HCT116 (cell line): Measurements from ENCODE around the gene GABPB2. TPM values are rescaled to one million over a fixed set of nuclear protein-coding genes. Genes with fewer than 3 reads are reported as not detected.

Source experiments
- ATAC-seq: fragments of 200-7000 bp; cut with Tn5 transposase; 2 replicates; pipeline ENCODE4 v1.9.1; 2020; ENCODE audit warnings: mild to moderate bottlenecking, moderate library complexity
- BruUV-seq: library from RNA; stranded (reverse); fragments of 400-500 nt; replicated peaks from 2 replicates; lab custom pipeline; 2021; lab: Mats Ljungman, UMichigan
- CTCF ChIA-PET: fragments of 300-600 bp; sonication (Branson Sonifier 250); formaldehyde crosslinking; loops from one replicate; lab custom pipeline; 2021; ENCODE audit warnings: antibody characterized with exemption; lab: Charles Lee
- POLR2A ChIA-PET: fragments of 300-600, 350-600 bp; sonication (Branson Sonifier 250); formaldehyde crosslinking; loops from one replicate; lab custom pipeline; 2021; ENCODE audit warnings: antibody characterized with exemption; lab: Charles Lee
- RAD21 ChIA-PET, 2 experiments: fragments of 300-600 bp; sonication (Branson Sonifier 250); formaldehyde crosslinking; loops; one replicate each; lab custom pipeline; 2023; ENCODE audit warnings: low total read pairs in 2 of 2; ENCODE audit not compliant: uncharacterized antibody in 2 of 2, unreplicated experiment in 2 of 2, low non-redundant PET in 1 of 2; lab: Charles Lee
- DNase-seq: peaks from one replicate; pipeline ENCODE4 v3.0.0-alpha.2; 2010; ENCODE audit warnings: low read depth, low spot score
- H2AFZ ChIP-seq: fragments of 200-600 bp; shearing (Covaris generic), sonication (generic); 2 replicates; pipeline ENCODE4 v1.6.1; 2017; ENCODE audit warnings: low read depth, mixed run types, mixed read lengths, antibody characterized with exemption, low read length; ENCODE audit not compliant: poor library complexity, severe bottlenecking
- H3K27ac ChIP-seq: 2 replicates; pipeline ENCODE4 v1.5.1; 2012; ENCODE audit warnings: low read depth, low read length
- H3K27me3 ChIP-seq: fragments of 200-600 bp; sonication (generic); 2 replicates; pipeline ENCODE4 v1.6.1; 2016; ENCODE audit warnings: mixed run types, low read length, mixed read lengths; ENCODE audit not compliant: insufficient read depth
- H3K36me3 ChIP-seq, 2 experiments: fragments of 200-500 bp in 1 of 2; fragments of 200-600 bp in 1 of 2; sonication (Bioruptor generic) in 1 of 2; sonication (generic) in 1 of 2; 2 replicates each; pipeline versions ENCODE4 v1.5.1 to v1.6.1; 2014 to 2016; ENCODE audit warnings: low read length in 2 of 2, inconsistent platforms in 1 of 2, mixed read lengths in 1 of 2, mixed run types in 1 of 2; ENCODE audit not compliant: insufficient read depth in 2 of 2, control insufficient read depth in 1 of 2
- H3K4me1 ChIP-seq, 2 experiments: fragments of 200-600 bp in 1 of 2; sonication (generic) in 1 of 2; 2 replicates each; pipeline versions ENCODE4 v1.5.1 to v1.6.1; 2012 to 2017; ENCODE audit warnings: low read length in 2 of 2, inconsistent platforms in 1 of 2, mild to moderate bottlenecking in 1 of 2, mixed read lengths in 1 of 2, mixed run types in 1 of 2, moderate library complexity in 1 of 2; ENCODE audit not compliant: insufficient read depth in 2 of 2, control insufficient read depth in 1 of 2
- H3K4me2 ChIP-seq: fragments of 200-600 bp; sonication (generic); 2 replicates; pipeline ENCODE4 v1.6.1; 2017; ENCODE audit warnings: mixed run types, low read length, mixed read lengths
- H3K4me3 ChIP-seq, 2 experiments: fragments of 200-600 bp in 1 of 2; sonication (generic) in 1 of 2; replicated peaks in 1 of 2; 2 replicates each; pipeline ENCODE4 v1.5.1; 2011 to 2016; ENCODE audit warnings: low read length in 2 of 2, control low read depth in 1 of 2, low read depth in 1 of 2, mild to moderate bottlenecking in 1 of 2, mixed read lengths in 1 of 2, mixed run types in 1 of 2
- H3K79me2 ChIP-seq: fragments of 200-600 bp; sonication (generic); 2 replicates; pipeline ENCODE4 v1.6.1; 2017; ENCODE audit warnings: mild to moderate bottlenecking, mixed run types, low read length, moderate library complexity, mixed read lengths; ENCODE audit not compliant: insufficient read depth
- H3K9ac ChIP-seq: fragments of 200-600 bp; sonication (generic); 2 replicates; pipeline ENCODE4 v1.6.1; 2016; ENCODE audit warnings: low read length, mixed read lengths
- H3K9me2 ChIP-seq: fragments of 200-600 bp; sonication (generic), shearing (Covaris generic); 2 replicates; pipeline ENCODE4 v1.6.1; 2017; ENCODE audit warnings: mixed run types, mild to moderate bottlenecking, moderate library complexity; ENCODE audit not compliant: insufficient read depth
- H3K9me3 ChIP-seq, 2 experiments: fragments of 200-500 bp in 1 of 2; fragments of 200-600 bp in 1 of 2; sonication (Bioruptor generic) in 1 of 2; sonication (generic) in 1 of 2; 2 replicates each; pipeline ENCODE4 v1.6.1; 2014 to 2017; ENCODE audit warnings: low read length in 2 of 2, mixed read lengths in 2 of 2, inconsistent platforms in 1 of 2, low read depth in 1 of 2, mild to moderate bottlenecking in 1 of 2, mixed run types in 1 of 2, moderate library complexity in 1 of 2; ENCODE audit not compliant: control insufficient read depth in 1 of 2, insufficient read depth in 1 of 2
- H4K20me1 ChIP-seq: fragments of 200-600 bp; sonication (generic), shearing (Covaris generic); 2 replicates; pipeline ENCODE4 v1.6.1; 2017; ENCODE audit warnings: mixed run types, mild to moderate bottlenecking, moderate library complexity; ENCODE audit not compliant: insufficient read depth
- CBX3 ChIP-seq: IDR thresholded peaks from 2 replicates; pipeline ENCODE4 v1.6.1; 2012; ENCODE audit warnings: low read depth
- EZH2phosphoT487 ChIP-seq: fragments of 200-600 bp; IDR thresholded peaks from 2 replicates; pipeline ENCODE4 v1.6.1; 2018; ENCODE audit warnings: antibody characterized with exemption, borderline replicate concordance
- SP1 ChIP-seq: IDR thresholded peaks from 2 replicates; pipeline ENCODE4 v1.6.1; 2012; ENCODE audit warnings: low read depth
- intact Hi-C: fragments of 100-400 bp; cut with micrococcal nuclease; formaldehyde crosslinking; loops from 2 replicates; pipeline ENCODE4 v1.10.0; 2022
- total RNA-seq: library from RNA; stranded (reverse); gene quantifications from one replicate; pipeline ENCODE4 v1.2.1, GENCODE V29; 2021; ENCODE audit not compliant: unreplicated experiment
- TF ChIP-seq, protein P1 (sequence below): IDR thresholded peaks from 2 replicates; pipeline ENCODE4 v1.6.1; 2011; ENCODE audit warnings: mild to moderate bottlenecking, low read length, moderate library complexity; ENCODE audit not compliant: insufficient replicate concordance; ENCODE audit errors: extremely low read depth
- TF ChIP-seq, protein P2 (sequence below), 3 experiments: fragments of 200-600 bp in 1 of 3; sonication (generic) in 1 of 3; IDR thresholded peaks in 2 of 3; conservative IDR thresholded peaks in 1 of 3; 2 replicates each; pipeline ENCODE4 v1.5.1; 2012 to 2017; ENCODE audit warnings: low read depth in 2 of 3, low read length in 2 of 3, antibody characterized with exemption in 1 of 3, borderline replicate concordance in 1 of 3, control low read depth in 1 of 3, mild to moderate bottlenecking in 1 of 3, mixed read lengths in 1 of 3, mixed run types in 1 of 3, moderate library complexity in 1 of 3; ENCODE audit not compliant: insufficient read depth in 1 of 3
- TF ChIP-seq, protein P3 (sequence below): IDR thresholded peaks from 2 replicates; pipeline ENCODE4 v1.6.1; 2012

The GABPB2 gene
- total RNA-seq, 1 experiment from 2014 or later: 7.7 TPM

- TF ChIP-seq, protein P1, sequence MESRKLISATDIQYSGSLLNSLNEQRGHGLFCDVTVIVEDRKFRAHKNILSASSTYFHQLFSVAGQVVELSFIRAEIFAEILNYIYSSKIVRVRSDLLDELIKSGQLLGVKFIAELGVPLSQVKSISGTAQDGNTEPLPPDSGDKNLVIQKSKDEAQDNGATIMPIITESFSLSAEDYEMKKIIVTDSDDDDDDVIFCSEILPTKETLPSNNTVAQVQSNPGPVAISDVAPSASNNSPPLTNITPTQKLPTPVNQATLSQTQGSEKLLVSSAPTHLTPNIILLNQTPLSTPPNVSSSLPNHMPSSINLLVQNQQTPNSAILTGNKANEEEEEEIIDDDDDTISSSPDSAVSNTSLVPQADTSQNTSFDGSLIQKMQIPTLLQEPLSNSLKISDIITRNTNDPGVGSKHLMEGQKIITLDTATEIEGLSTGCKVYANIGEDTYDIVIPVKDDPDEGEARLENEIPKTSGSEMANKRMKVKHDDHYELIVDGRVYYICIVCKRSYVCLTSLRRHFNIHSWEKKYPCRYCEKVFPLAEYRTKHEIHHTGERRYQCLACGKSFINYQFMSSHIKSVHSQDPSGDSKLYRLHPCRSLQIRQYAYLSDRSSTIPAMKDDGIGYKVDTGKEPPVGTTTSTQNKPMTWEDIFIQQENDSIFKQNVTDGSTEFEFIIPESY: no peak
- TF ChIP-seq SP1 (no peak), EZH2phosphoT487 (no peak), CBX3 (no peak)
- TF ChIP-seq, protein P2, sequence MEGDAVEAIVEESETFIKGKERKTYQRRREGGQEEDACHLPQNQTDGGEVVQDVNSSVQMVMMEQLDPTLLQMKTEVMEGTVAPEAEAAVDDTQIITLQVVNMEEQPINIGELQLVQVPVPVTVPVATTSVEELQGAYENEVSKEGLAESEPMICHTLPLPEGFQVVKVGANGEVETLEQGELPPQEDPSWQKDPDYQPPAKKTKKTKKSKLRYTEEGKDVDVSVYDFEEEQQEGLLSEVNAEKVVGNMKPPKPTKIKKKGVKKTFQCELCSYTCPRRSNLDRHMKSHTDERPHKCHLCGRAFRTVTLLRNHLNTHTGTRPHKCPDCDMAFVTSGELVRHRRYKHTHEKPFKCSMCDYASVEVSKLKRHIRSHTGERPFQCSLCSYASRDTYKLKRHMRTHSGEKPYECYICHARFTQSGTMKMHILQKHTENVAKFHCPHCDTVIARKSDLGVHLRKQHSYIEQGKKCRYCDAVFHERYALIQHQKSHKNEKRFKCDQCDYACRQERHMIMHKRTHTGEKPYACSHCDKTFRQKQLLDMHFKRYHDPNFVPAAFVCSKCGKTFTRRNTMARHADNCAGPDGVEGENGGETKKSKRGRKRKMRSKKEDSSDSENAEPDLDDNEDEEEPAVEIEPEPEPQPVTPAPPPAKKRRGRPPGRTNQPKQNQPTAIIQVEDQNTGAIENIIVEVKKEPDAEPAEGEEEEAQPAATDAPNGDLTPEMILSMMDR (IDR thresholded peaks at IDR 0.05 in 2 of 3, conservative IDR thresholded peaks at IDR 0.05 in 1 of 3; ENCODE audit: borderline replicate concordance in 1 of 3, insufficient read depth in 1 of 3, low read depth in 2 of 3, low read length in 2 of 3): no peak
- TF ChIP-seq, protein P3, sequence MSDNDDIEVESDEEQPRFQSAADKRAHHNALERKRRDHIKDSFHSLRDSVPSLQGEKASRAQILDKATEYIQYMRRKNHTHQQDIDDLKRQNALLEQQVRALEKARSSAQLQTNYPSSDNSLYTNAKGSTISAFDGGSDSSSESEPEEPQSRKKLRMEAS: no peak
Measured at GRCh38 chr1:151113877-151114276, 43.3 kb downstream of the GABPB2 start (continued).

DNA sequence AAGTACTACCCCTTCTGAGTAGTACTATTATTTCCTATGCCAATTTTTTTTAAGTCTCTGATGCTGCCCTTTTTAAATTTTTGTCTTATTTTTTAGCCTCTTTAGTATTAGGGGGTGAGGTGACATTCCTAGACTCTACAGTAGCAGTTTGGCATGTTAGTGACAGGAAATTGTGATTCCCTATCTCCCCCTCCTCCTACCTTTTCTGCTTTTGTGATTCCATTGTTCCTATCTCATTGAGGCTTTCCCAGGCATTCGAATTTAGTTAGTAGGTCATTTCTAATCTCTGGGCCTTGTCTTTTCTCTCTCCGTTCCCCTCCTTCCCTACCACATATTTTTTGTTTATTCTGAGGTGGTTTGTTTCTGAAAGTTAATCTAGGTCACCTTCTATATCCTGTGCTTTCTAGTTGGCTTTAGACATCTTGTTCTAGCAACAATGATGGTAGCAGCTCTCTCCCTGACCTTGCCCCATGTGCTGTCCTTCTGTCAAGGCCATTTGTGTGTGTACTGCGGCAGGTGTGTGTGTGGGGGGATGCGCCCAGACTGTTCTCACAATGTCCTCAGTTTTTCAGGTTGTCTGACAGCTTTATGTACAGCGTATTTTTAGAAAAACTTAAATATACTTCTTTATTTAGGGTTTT, 54.3 kb downstream of the GABPB2 start:
- ChIA-PET CTCF (no interaction called here), POLR2A (no interaction called here), RAD21 (no interaction called here)
- Histone ChIP-seq H3K27me3 (no peaks in the 10 kb centered on the region), H3K36me3 (no peaks in the 10 kb centered on the region), H3K9me2 (no peaks in the 10 kb centered on the region), H2AFZ (no peak overlapping the region), H3K27ac (no peak overlapping the region), H3K79me2 (no peaks in the 10 kb centered on the region), H3K4me2 (no peak overlapping the region), H3K4me3 (no peak overlapping the region), H4K20me1 (no peaks in the 10 kb centered on the region), H3K9ac (no peak overlapping the region), H3K9me3 (no peaks in the 10 kb centered on the region), H3K4me1 (no peaks in the 10 kb centered on the region)
- ATAC-seq: no peak
- intact Hi-C loops: no loop called here
- BruUV-seq: no TSS peak
- TF ChIP-seq, protein P2 (IDR thresholded peaks at IDR 0.05 in 2 of 3, conservative IDR thresholded peaks at IDR 0.05 in 1 of 3; ENCODE audit: borderline replicate concordance in 1 of 3, insufficient read depth in 1 of 3, low read depth in 2 of 3, low read length in 2 of 3): no peak
- no peak for DNase-seq
